Measurements from ENCODE around the gene PRICKLE2.
"Not testable (repeated sequence)": the region's sequence is repeated elsewhere in the genome, so short reads cannot be mapped to it uniquely, and the experiment has no call there.

PRICKLE2 gene

GRCh38 chr3:64099316-64099715, 126.0 kb downstream of the PRICKLE2 start:
- Mint-ChIP-seq H3K9me3 (no peaks in the 10 kb centered on the region), H3K27ac (no peak overlapping the region), H3K36me3 (ENCODE audit: low read depth) (no peaks in the 10 kb centered on the region), H3K4me3 (no peak overlapping the region), H3K4me1 (ENCODE audit: low read depth) (no peaks in the 10 kb centered on the region), H3K27me3 (no peaks in the 10 kb centered on the region)
- intact Hi-C loops (cut with micrococcal nuclease): no loop called here

GRCh38 chr3:64098670-64099069, 126.6 kb downstream of the PRICKLE2 start:
- H3K4me1 Mint-ChIP-seq (ENCODE audit: low read depth): no peaks in the 10 kb centered on the region
- no peaks in the 10 kb centered on the region for H3K9me3 Mint-ChIP-seq
- intact Hi-C loops (cut with micrococcal nuclease): no loop called here
- H3K4me3 Mint-ChIP-seq: no peak overlapping the region
- H3K27me3 Mint-ChIP-seq: no peaks in the 10 kb centered on the region
- no peaks in the 10 kb centered on the region for H3K36me3 Mint-ChIP-seq (ENCODE audit: low read depth)
- no peak overlapping the region for H3K27ac Mint-ChIP-seq

- Mint-ChIP-seq H3K27ac (no peak overlapping the region), H3K9me3 (no peaks in the 10 kb centered on the region), H3K27me3 (no peaks in the 10 kb centered on the region), H3K36me3 (ENCODE audit: low read depth) (no peaks in the 10 kb centered on the region), H3K4me3 (no peak overlapping the region), H3K4me1 (ENCODE audit: low read depth) (no peaks in the 10 kb centered on the region)
- intact Hi-C loops (cut with micrococcal nuclease): no loop called here
Observed at GRCh38 chr3:64097920-64098319, 127.3 kb downstream of the PRICKLE2 start.

GRCh38 chr3:64095802-64096201, 129.5 kb downstream of the PRICKLE2 start:
- Mint-ChIP-seq H3K27me3 (no peaks in the 10 kb centered on the region), H3K4me1 (ENCODE audit: low read depth) (no peaks in the 10 kb centered on the region), H3K27ac (no peak overlapping the region), H3K36me3 (ENCODE audit: low read depth) (no peaks in the 10 kb centered on the region), H3K4me3 (no peak overlapping the region), H3K9me3 (no peaks in the 10 kb centered on the region)
- intact Hi-C loops (cut with micrococcal nuclease): no loop called here

GRCh38 chr3:64094713-64095079, 130.6 kb downstream of the PRICKLE2 start:
- Mint-ChIP-seq H3K36me3 (ENCODE audit: low read depth) (no peaks in the 10 kb centered on the region), H3K4me1 (ENCODE audit: low read depth) (no peaks in the 10 kb centered on the region), H3K9me3 (no peaks in the 10 kb centered on the region), H3K4me3 (no peak overlapping the region), H3K27ac (no peak overlapping the region), H3K27me3 (no peaks in the 10 kb centered on the region)
- intact Hi-C loops (cut with micrococcal nuclease): no loop called here

GRCh38 chr3:64093825-64094712, 131.2 kb downstream of the PRICKLE2 start:
- intact Hi-C loops (cut with micrococcal nuclease): no loop called here
- no peak overlapping the region for H3K4me3 Mint-ChIP-seq

GRCh38 chr3:64093211-64093610, 132.1 kb downstream of the PRICKLE2 start:
- Mint-ChIP-seq H3K27me3 (no peaks in the 10 kb centered on the region), H3K9me3 (no peaks in the 10 kb centered on the region), H3K27ac (no peak overlapping the region), H3K36me3 (ENCODE audit: low read depth) (no peaks in the 10 kb centered on the region), H3K4me1 (ENCODE audit: low read depth) (no peaks in the 10 kb centered on the region), H3K4me3 (no peak overlapping the region)
- intact Hi-C loops (cut with micrococcal nuclease): no loop called here

More at GRCh38 chr3:64093825-64094712, 131.2 kb downstream of the PRICKLE2 start:
- Mint-ChIP-seq H3K9me3 (no peaks in the 10 kb centered on the region), H3K27me3 (no peaks in the 10 kb centered on the region), H3K36me3 (ENCODE audit: low read depth) (no peaks in the 10 kb centered on the region), H3K4me1 (ENCODE audit: low read depth) (no peaks in the 10 kb centered on the region), H3K27ac (no peak overlapping the region)

- H3K36me3 Mint-ChIP-seq (ENCODE audit: low read depth): no peaks in the 10 kb centered on the region
- H3K9me3 Mint-ChIP-seq: no peaks in the 10 kb centered on the region
- H3K4me1 Mint-ChIP-seq (ENCODE audit: low read depth): no peaks in the 10 kb centered on the region
- intact Hi-C loops (cut with micrococcal nuclease): no loop called here
- H3K27me3 Mint-ChIP-seq: no peaks in the 10 kb centered on the region
- H3K4me3 Mint-ChIP-seq: no peak overlapping the region
- no peak overlapping the region for H3K27ac Mint-ChIP-seq
Observed at GRCh38 chr3:64091501-64091900, 133.8 kb downstream of the PRICKLE2 start.

- H3K9me3 Mint-ChIP-seq; H3K4me3 Mint-ChIP-seq; H3K27me3 Mint-ChIP-seq; H3K4me1 Mint-ChIP-seq (ENCODE audit: low read depth); intact Hi-C loops (cut with micrococcal nuclease); H3K27ac Mint-ChIP-seq; H3K36me3 Mint-ChIP-seq (ENCODE audit: low read depth): not testable (repeated sequence)
Observed at GRCh38 chr3:64089386-64089785, 135.9 kb downstream of the PRICKLE2 start.

GRCh38 chr3:64088408-64089205, 136.7 kb downstream of the PRICKLE2 start:
- Mint-ChIP-seq H3K27me3 (no peaks in the 10 kb centered on the region), H3K4me3 (no peak overlapping the region), H3K9me3 (no peaks in the 10 kb centered on the region), H3K36me3 (ENCODE audit: low read depth) (no peaks in the 10 kb centered on the region), H3K27ac (no peak overlapping the region), H3K4me1 (ENCODE audit: low read depth) (peaks cover 3% of the 10 kb centered on the region)
- intact Hi-C loops (cut with micrococcal nuclease): no loop called here

- Mint-ChIP-seq H3K27me3 (no peaks in the 10 kb centered on the region), H3K36me3 (ENCODE audit: low read depth) (no peaks in the 10 kb centered on the region), H3K9me3 (no peaks in the 10 kb centered on the region), H3K27ac (no peak overlapping the region), H3K4me3 (no peak overlapping the region), H3K4me1 (ENCODE audit: low read depth) (peaks cover 11% of the 10 kb centered on the region)
- intact Hi-C loops (cut with micrococcal nuclease): no loop called here
Observed at GRCh38 chr3:64086479-64087252, 138.6 kb downstream of the PRICKLE2 start.

GRCh38 chr3:64084640-64085039, 140.6 kb downstream of the PRICKLE2 start:
- H3K4me3 Mint-ChIP-seq: no peak overlapping the region
- H3K27ac Mint-ChIP-seq: no peak overlapping the region
- no peaks in the 10 kb centered on the region for H3K36me3 Mint-ChIP-seq (ENCODE audit: low read depth)
- no peaks in the 10 kb centered on the region for H3K9me3 Mint-ChIP-seq
- intact Hi-C loops (cut with micrococcal nuclease): no loop called here
- H3K4me1 Mint-ChIP-seq (ENCODE audit: low read depth): peaks cover 11% of the 10 kb centered on the region
- H3K27me3 Mint-ChIP-seq: no peaks in the 10 kb centered on the region

- intact Hi-C loops (cut with micrococcal nuclease): no loop called here
- peaks cover 11% of the 10 kb centered on the region for H3K4me1 Mint-ChIP-seq (ENCODE audit: low read depth)
- H3K27me3 Mint-ChIP-seq: no peaks in the 10 kb centered on the region
- H3K4me3 Mint-ChIP-seq: no peak overlapping the region
- no peak overlapping the region for H3K27ac Mint-ChIP-seq
- no peaks in the 10 kb centered on the region for H3K9me3 Mint-ChIP-seq
- H3K36me3 Mint-ChIP-seq (ENCODE audit: low read depth): no peaks in the 10 kb centered on the region
Observed at GRCh38 chr3:64083575-64083974, 141.7 kb downstream of the PRICKLE2 start.

Data from dendritic cell treated with granulocyte-macrophage colony-stimulating factor and Interleukin-4, amounts not matched to agents 40 ng/mL and 50 ng/mL, for 4 days (primary cell).